ENCODE data around the gene SMIM35. TPM values are rescaled to one million over a fixed set of nuclear protein-coding genes. Genes with fewer than 3 reads are reported as not detected.

SMIM35 gene
- total and polyA plus RNA-seq, 2 of the 4 experiments (the other 2 are of a cell fraction): not detected

GRCh38 chr11:118051611-118052461 lies 34.9 kb downstream of the SMIM35 start:
- H2AK5ac ChIP-seq (ENCODE audit: low read depth, low read length): no peak overlapping the region
- no peak for TF ChIP-seq RAD21 (IDR thresholded peaks at IDR 0.05; ENCODE audit: low read length)
- no peak for TF ChIP-seq MAZ (IDR thresholded peaks at IDR 0.05; ENCODE audit: borderline replicate concordance, low read depth, low read length)
- no peak for TF ChIP-seq SMC3 (IDR thresholded peaks at IDR 0.05; ENCODE audit: low read depth, low read length)
- no peak for TF ChIP-seq BHLHE40 (IDR thresholded peaks at IDR 0.05; ENCODE audit: low read depth, low read length)
- no peak for TF ChIP-seq USF2 (IDR thresholded peaks at IDR 0.05; ENCODE audit: low read depth, low read length)
- TF ChIP-seq CHD1 (IDR thresholded peaks at IDR 0.05; ENCODE audit: low read depth, low read length): no peak
- no peak overlapping the region for H3K4me2 ChIP-seq (ENCODE audit: low read depth, low read length)
- H3K4me3 ChIP-seq (ENCODE audit: insufficient read depth, low read depth, low read length): no peak overlapping the region
- BruUV-seq (replicated peaks): no TSS peak
- no peaks in the 10 kb centered on the region for H3K9me1 ChIP-seq (ENCODE audit: insufficient read depth, low read length)
- H2BK5ac ChIP-seq (ENCODE audit: low read depth, low read length, poor library complexity, severe bottlenecking): no peak overlapping the region
- no peak overlapping the region for H3K23ac ChIP-seq (ENCODE audit: low read depth, low read length)
- H3K9ac ChIP-seq (ENCODE audit: low read depth, low read length): no peak overlapping the region
- intact Hi-C loops (cut with micrococcal nuclease): no loop called here
- no peak overlapping the region for H3K4ac ChIP-seq (ENCODE audit: low read depth, low read length)
- ChIA-PET POLR2A (ENCODE audit: unreplicated experiment) (no interaction called here), CTCF (interaction anchor here (0.6 to 1.8 kb wide), 2 partner anchors 75 to 234 kb away, joined by 3 to 5 read pairs; no protein-coding TSS in a partner anchor)
- H2BK15ac ChIP-seq (ENCODE audit: low read depth, low read length): no peak overlapping the region
- H4K5ac ChIP-seq (ENCODE audit: low read depth, low read length): no peak overlapping the region
- no peak overlapping the region for H3K27ac ChIP-seq (ENCODE audit: insufficient read depth, low read length)
- no peak overlapping the region for H4K91ac ChIP-seq (ENCODE audit: insufficient read depth, low read depth, low read length)
- no peak overlapping the region for H2AFZ ChIP-seq (replicated peaks; ENCODE audit: low read length, poor library complexity)
- dilution Hi-C loops (cut with HindIII; ENCODE audit: low sequenced_read_pairs, unreplicated experiment): no loop called here
- H3K56ac ChIP-seq (ENCODE audit: extremely low read depth, insufficient read depth, low read length): no peak overlapping the region
- no peaks in the 10 kb centered on the region for H4K20me1 ChIP-seq (ENCODE audit: insufficient read depth, low read length)
- H3K18ac ChIP-seq (ENCODE audit: low read depth, low read length): no peak overlapping the region
- ATAC-seq (ENCODE audit: low read depth) (no peak), DNase-seq (no peak)
- H3K79me1 ChIP-seq (ENCODE audit: low read depth in 1 of 2, low read length in 2 of 2): no peaks in the 10 kb centered on the region
- no peaks in the 10 kb centered on the region for H3K36me3 ChIP-seq (ENCODE audit: control insufficient read depth, insufficient read depth, low read length)
- H2BK120ac ChIP-seq (ENCODE audit: low read depth, low read length): no peak overlapping the region
- in situ Hi-C loops (cut with MboI; ENCODE audit: low sequenced_read_pairs): no loop called here
- no CpG with 5 or more reads among the region's 16 CpGs for WGBS, 2 experiments (ENCODE audit: extremely low coverage in 2 of 2, insufficient read length in 1 of 2)
- H3K9me3 ChIP-seq (ENCODE audit: control insufficient read depth, insufficient read depth, low read length): no peaks in the 10 kb centered on the region
- H4K8ac ChIP-seq (ENCODE audit: low read depth in 2 of 2, low read length in 2 of 2): no peak overlapping the region
- peaks cover 10% of the 10 kb centered on the region; the same call in 1 of the 2 replicates for H3K27me3 ChIP-seq (ENCODE audit: control insufficient read depth, insufficient read depth, low read length)
- no peak overlapping the region for H2BK20ac ChIP-seq (ENCODE audit: low read depth, low read length)
- no peak overlapping the region for H3K14ac ChIP-seq (replicated peaks; ENCODE audit: low read depth, low read length)
- H3K4me1 ChIP-seq (ENCODE audit: control insufficient read depth, insufficient read depth, low read length): no peaks in the 10 kb centered on the region
- H2AK9ac ChIP-seq (replicated peaks; ENCODE audit: low read depth, low read length, poor library complexity): no peak overlapping the region
